ENCODE data around the gene ADI1.
"Not testable (repeated sequence)": the region's sequence is repeated elsewhere in the genome, so short reads cannot be mapped to it uniquely, and the experiment has no call there.

The ADI1 gene

GRCh38 chr2:3448441-3448911 is 70.9 kb downstream of the ADI1 start:
- not testable (repeated sequence) for DNase-seq (ENCODE audit: low read depth in 2 of 2)

GRCh38 chr2:3447789-3448317 is 71.5 kb downstream of the ADI1 start:
- no peak for DNase-seq (ENCODE audit: low read depth in 2 of 2)

Measured in fibroblast of skin of left biceps (primary cell).